Right kidney (tissue), 1 donor: ENCODE results near the gene DCAF12.

ENCODE experiments used
- DNase-seq: peaks from one replicate; pipeline ENCODE4 v3.0.0-alpha.2; 2016

DCAF12 gene

GRCh38 chr9:34127035-34127948 lies 794 bp upstream of the DCAF12 start:
- peak; percentile 31 for DNase-seq

- no peak for DNase-seq
Measured at GRCh38 chr9:34125681-34126206, 754 bp downstream of the DCAF12 start.

GRCh38 chr9:34124926-34125325 lies 1.6 kb downstream of the DCAF12 start:
- no peak for DNase-seq

- no peak for DNase-seq
Measured at GRCh38 chr9:34124099-34124498, 2.4 kb downstream of the DCAF12 start.

- no peak for DNase-seq
Measured at GRCh38 chr9:34123682-34124081, 2.8 kb downstream of the DCAF12 start.

- DNase-seq, result no peak
Measured at GRCh38 chr9:34121996-34122395, 4.5 kb downstream of the DCAF12 start.

- no peak for DNase-seq
Measured at GRCh38 chr9:34119713-34120112, 6.8 kb downstream of the DCAF12 start.

- no peak for DNase-seq
Measured at GRCh38 chr9:34114436-34114835, 12.1 kb downstream of the DCAF12 start.

GRCh38 chr9:34106110-34106509 lies 20.4 kb downstream of the DCAF12 start:
- no peak for DNase-seq

GRCh38 chr9:34102796-34103195 lies 23.7 kb downstream of the DCAF12 start:
- no peak for DNase-seq

GRCh38 chr9:34098307-34098706 lies 28.2 kb downstream of the DCAF12 start:
- no peak for DNase-seq

GRCh38 chr9:34097865-34098264 lies 28.6 kb downstream of the DCAF12 start:
- no peak for DNase-seq

- DNase-seq, result no peak
Measured at GRCh38 chr9:34096751-34097150, 29.7 kb downstream of the DCAF12 start.

- no peak for DNase-seq
Measured at GRCh38 chr9:34093578-34093977, 32.9 kb downstream of the DCAF12 start.

- DNase-seq, result no peak
Measured at GRCh38 chr9:34089311-34089710, 37.2 kb downstream of the DCAF12 start.

GRCh38 chr9:34087370-34087769 lies 39.1 kb downstream of the DCAF12 start:
- DNase-seq, result no peak

GRCh38 chr9:34086864-34087263 lies 39.6 kb downstream of the DCAF12 start:
- DNase-seq, result no peak

GRCh38 chr9:34085581-34086500 lies 40.7 kb downstream of the DCAF12 start:
- DNase-seq, result no peak

- no peak for DNase-seq
Measured at GRCh38 chr9:34084562-34084961, 41.9 kb downstream of the DCAF12 start.

GRCh38 chr9:34079181-34079580 lies 47.3 kb downstream of the DCAF12 start:
- DNase-seq, result no peak

- DNase-seq, result peak; percentile 62
Measured at GRCh38 chr9:34072868-34073590, 53.5 kb downstream of the DCAF12 start.

- peak; percentile 31 for DNase-seq
Measured at GRCh38 chr9:34072410-34072809, 54.1 kb downstream of the DCAF12 start.
